Colonic mucosa (tissue), 4 donors: ENCODE results near the gene ITPR3. TPM values are rescaled to one million over a fixed set of nuclear protein-coding genes. Genes with fewer than 3 reads are reported as not detected.
A peak's percentile ranks its signal among the peaks of the same experiment; 100 is the strongest.

Experiments used
- DNase-seq: peaks from one replicate; pipeline ENCODE4 v3.0.0-alpha.2; 2020
- H3K27ac ChIP-seq: fragments of 200-600 bp; one replicate; pipeline ENCODE4 v1.8.0; 2021
- H3K27me3 ChIP-seq: fragments of 200-600 bp; one replicate; pipeline ENCODE4 v1.8.0; 2021
- H3K36me3 ChIP-seq: fragments of 200-600 bp; one replicate; pipeline ENCODE4 v1.8.0; 2021
- H3K4me1 ChIP-seq: fragments of 200-600 bp; one replicate; pipeline ENCODE4 v1.8.0; 2021; ENCODE audit warnings: mild to moderate bottlenecking
- H3K4me3 ChIP-seq: fragments of 200-600 bp; one replicate; pipeline ENCODE4 v1.8.0; 2021
- H3K9ac ChIP-seq, 2 donors: one replicate each; pipeline ENCODE4 v1.7.0; 2013; ENCODE audit warnings: control low read depth in 2 of 2, low read depth in 2 of 2, low read length in 2 of 2
- H3K9me3 ChIP-seq: fragments of 200-600 bp; one replicate; pipeline ENCODE4 v1.8.0; 2021
- CTCF ChIP-seq: fragments of 200-600 bp; IDR thresholded peaks from one replicate; pipeline ENCODE4 v1.8.0; 2022; ENCODE audit warnings: antibody characterized with exemption, mild to moderate bottlenecking
- intact Hi-C: fragments of 100-400 bp; cut with DNase I; formaldehyde crosslinking; loops from one replicate; pipeline ENCODE4 v1.14.1; 2022
- total RNA-seq, 2 donors: library from RNA; stranded (reverse); fragmentation: NEBNext Ultra II Directional in 1 of 2; extraction: Animal tissue kit (Norgen Biotek cat#: 25700) in 1 of 2; gene quantifications; one replicate each; pipeline ENCODE4 v1.2.1, GENCODE V29; 2021
- donor health status: healthy.
- donor health status: DM: no; HTN: no; CAD: no.
- donor health status: DM: no; HTN: no; CAD: no.

Gene ITPR3
- total RNA-seq, 2 donors from 2014 or later = 86.2 to 119 TPM

DNA sequence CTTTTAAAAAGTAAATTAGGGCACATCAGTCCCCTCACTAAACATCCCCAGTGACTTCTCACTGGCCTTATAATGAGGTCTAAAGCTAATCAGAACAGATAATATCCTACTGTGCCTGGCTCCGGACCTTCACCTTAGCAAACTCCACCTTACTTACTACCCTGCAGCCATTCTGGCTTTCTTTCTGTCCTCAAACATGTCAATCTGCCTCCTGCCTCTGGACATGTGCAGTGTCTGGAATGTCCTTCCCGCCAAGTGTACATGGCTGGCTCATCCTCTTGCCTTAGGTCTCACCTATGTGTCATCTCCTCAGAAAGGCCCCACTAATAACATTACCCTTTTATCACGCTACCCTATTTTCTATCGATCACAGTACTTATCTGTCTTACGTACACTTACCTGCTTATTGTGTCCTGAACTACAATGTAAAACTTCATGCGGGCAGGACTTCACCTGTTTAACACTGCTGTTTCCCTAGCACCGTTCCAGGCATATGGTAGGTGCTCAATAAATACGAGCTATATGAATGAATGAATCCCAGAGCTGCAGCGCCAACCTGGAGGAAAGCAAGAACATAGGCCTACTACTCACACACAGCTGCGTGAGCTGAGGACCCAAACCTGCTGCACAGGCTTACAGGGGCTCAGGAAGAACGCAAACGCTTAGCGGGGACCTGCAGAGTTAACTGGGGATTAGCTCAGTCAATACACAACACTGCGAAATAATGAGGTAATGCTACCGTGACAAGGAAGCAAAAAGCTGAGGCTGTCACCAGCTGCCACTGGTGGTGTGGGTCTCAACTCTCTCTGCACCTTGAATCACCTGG is 89.4 kb downstream of the ITPR3 start:
- Histone ChIP-seq H3K4me1 (peaks cover 7% of the 10 kb centered on the region), H3K9me3 (no peaks in the 10 kb centered on the region), H3K9ac (peak overlapping the region; percentile 15 to 72), H3K4me3 (peak overlapping the region; percentile 68), H3K36me3 (no peaks in the 10 kb centered on the region), H3K27ac (peak overlapping the region; percentile 80), H3K27me3 (no peaks in the 10 kb centered on the region)
- DNase-seq = no peak
- no peak for TF ChIP-seq CTCF
- intact Hi-C loops = loop anchor here (5.0 kb wide), 1 partner anchor 52 kb away; no protein-coding TSS in a partner anchor

DNA sequence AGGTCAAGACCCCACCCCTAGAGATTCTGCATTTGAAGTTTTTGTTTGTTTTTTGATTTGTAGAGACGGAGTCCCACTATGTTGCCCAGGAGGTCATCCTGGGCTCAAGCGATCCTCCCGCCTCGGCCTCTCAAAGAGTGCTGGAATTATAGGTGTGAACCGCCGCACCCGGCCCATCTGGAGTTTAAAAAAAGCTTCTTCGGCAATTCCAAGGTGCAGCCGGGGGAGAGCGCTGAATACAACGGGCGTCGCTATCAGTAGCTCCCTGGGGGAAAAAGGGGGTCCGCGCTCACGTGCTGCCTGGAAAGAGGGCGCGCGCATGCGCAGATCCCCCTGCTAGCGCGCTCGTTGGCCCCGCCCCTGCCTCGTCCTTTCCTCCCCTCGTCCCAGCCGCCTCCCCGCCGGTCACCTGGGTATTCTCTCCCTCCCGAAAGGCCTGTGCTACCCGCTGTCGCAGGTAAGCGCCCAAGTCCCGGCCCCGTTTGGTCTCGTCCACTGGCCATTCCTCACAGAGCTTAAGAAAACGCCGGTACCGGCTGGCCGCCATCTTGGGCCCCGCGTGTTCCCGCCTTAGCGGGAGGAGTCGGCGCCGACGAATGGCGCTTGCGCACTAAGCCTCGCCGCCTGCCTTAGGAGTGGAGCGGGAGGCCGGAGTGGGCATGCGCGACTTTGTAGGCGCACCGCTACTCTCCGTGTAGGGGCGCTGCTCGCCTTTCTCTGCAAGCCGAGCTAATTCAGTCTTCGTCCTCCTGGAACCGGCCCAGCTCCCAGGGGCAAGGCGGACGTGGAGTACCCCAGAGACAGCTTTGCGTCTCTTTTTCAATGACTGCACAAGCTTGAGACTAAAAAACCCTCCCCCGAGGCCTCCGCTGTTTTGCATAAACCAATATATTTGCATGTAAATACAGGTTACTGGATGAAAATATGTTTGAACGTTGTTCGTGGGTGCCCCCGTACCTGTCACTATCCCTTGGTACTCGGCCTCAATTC is 90.3 kb downstream of the ITPR3 start, which contains the start of gene UQCC2:
Gene UQCC2, minus strand, starts transcription at position 561 of the 990 bp plus-strand sequence. Its CDS starts 14 bp downstream, at position 547.
- intact Hi-C loops = loop anchor here (2.0 to 5.0 kb wide), 2 partner anchors 31 to 51 kb away; no protein-coding TSS in a partner anchor
- Histone ChIP-seq H3K9me3 (no peaks in the 10 kb centered on the region), H3K4me3 (peak within 1 kb of the TSS; percentile 68), H3K27ac (peak within 1 kb of the TSS; percentile 80), H3K4me1 (peaks cover 7% of the 10 kb centered on the region), H3K36me3 (no peaks in the 10 kb centered on the region), H3K9ac (peak within 1 kb of the TSS; percentile 72 to 77), H3K27me3 (no peaks in the 10 kb centered on the region)
- peak; percentile 97 for DNase-seq
- TF ChIP-seq CTCF = peak; percentile 55

DNA sequence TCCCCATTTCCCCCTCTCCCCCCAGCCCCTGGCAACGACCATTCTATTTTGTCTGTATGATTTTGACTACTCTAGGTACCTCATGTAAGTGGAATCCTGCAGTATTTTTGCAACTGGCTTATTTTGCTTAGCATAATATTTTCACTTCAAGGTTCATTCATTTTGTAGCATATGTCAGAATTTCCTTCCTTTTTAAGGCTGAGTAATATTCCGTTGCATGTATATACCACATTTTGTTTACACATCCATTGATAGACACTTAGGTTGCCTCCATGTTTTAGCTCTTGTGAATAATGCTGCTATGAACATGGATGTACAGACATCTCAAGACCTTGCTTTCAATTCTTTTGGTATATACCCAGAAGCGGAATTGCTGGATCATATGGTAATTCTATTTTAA is 91.8 kb downstream of the ITPR3 start:
- Histone ChIP-seq H3K9me3 (no peaks in the 10 kb centered on the region), H3K27ac (no peak overlapping the region), H3K27me3 (no peaks in the 10 kb centered on the region), H3K9ac (no peak overlapping the region), H3K4me3 (no peak overlapping the region), H3K4me1 (peaks cover 7% of the 10 kb centered on the region), H3K36me3 (no peaks in the 10 kb centered on the region)
- intact Hi-C loops = loop anchor here (2.0 to 5.0 kb wide), 2 partner anchors 30 to 49 kb away; no protein-coding TSS in a partner anchor
- TF ChIP-seq CTCF = no peak
- no peak for DNase-seq

GRCh38 chr6:33713786-33714185 is 92.7 kb downstream of the ITPR3 start:
- H3K27ac ChIP-seq = no peak overlapping the region
- H3K36me3 ChIP-seq = no peaks in the 10 kb centered on the region
- H3K9me3 ChIP-seq = no peaks in the 10 kb centered on the region
- H3K9ac ChIP-seq = no peak overlapping the region
- H3K27me3 ChIP-seq = no peaks in the 10 kb centered on the region
- TF ChIP-seq CTCF = no peak
- no peak overlapping the region for H3K4me3 ChIP-seq
- no peak for DNase-seq
- H3K4me1 ChIP-seq = peaks cover 7% of the 10 kb centered on the region
- intact Hi-C loops = loop anchor here (2.0 to 5.0 kb wide), 2 partner anchors 29 to 49 kb away; no protein-coding TSS in a partner anchor
